Measurements from ENCODE around the gene SFXN4. TPM values are rescaled to one million over a fixed set of nuclear protein-coding genes. Genes with fewer than 3 reads are reported as not detected.

The SFXN4 gene
- total RNA-seq, 1 donor from 2014 or later, result 13.2 TPM

DNA sequence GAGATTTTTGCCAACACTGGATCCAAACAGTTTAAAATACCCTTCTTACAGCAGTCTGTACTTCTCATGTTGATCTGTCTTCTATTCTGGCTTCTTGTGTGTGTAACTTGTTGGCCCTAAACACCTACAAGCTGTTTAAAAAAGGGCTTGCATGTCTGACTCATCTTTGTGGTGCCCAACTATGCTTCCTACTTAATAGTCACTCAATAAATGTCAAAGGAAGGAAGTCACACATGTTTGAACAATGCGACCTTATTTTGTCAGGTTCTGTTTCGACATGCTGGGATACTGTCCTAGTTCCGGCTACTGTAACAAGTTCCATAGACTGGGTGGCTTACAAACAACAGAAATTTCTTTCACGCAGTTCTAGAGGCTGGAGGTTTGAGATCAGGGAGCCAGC is 32.4 kb upstream of the SFXN4 start:
- Mint-ChIP-seq H3K4me1 (peaks cover 10% of the 10 kb centered on the region), H3K36me3 (no peaks in the 10 kb centered on the region), H3K4me3 (no peak overlapping the region), H3K27ac (no peak overlapping the region), H3K9me3 (no peaks in the 10 kb centered on the region), H3K27me3 (ENCODE audit: insufficient read depth, low read depth) (peaks cover 8% of the 10 kb centered on the region)
- no peaks in the 10 kb centered on the region for H3K9me3 ChIP-seq (ENCODE audit: low read depth)
- DNase-seq (ENCODE audit: low spot score), result no peak
- no peak overlapping the region for H3K9ac ChIP-seq
- H2AFZ ChIP-seq (replicated peaks), result no peak overlapping the region
- no peak overlapping the region for H3K4me2 ChIP-seq
- no peak for TF ChIP-seq EZH2phosphoT487 (IDR thresholded peaks at IDR 0.05)
- TF ChIP-seq, protein P1, sequence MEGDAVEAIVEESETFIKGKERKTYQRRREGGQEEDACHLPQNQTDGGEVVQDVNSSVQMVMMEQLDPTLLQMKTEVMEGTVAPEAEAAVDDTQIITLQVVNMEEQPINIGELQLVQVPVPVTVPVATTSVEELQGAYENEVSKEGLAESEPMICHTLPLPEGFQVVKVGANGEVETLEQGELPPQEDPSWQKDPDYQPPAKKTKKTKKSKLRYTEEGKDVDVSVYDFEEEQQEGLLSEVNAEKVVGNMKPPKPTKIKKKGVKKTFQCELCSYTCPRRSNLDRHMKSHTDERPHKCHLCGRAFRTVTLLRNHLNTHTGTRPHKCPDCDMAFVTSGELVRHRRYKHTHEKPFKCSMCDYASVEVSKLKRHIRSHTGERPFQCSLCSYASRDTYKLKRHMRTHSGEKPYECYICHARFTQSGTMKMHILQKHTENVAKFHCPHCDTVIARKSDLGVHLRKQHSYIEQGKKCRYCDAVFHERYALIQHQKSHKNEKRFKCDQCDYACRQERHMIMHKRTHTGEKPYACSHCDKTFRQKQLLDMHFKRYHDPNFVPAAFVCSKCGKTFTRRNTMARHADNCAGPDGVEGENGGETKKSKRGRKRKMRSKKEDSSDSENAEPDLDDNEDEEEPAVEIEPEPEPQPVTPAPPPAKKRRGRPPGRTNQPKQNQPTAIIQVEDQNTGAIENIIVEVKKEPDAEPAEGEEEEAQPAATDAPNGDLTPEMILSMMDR (IDR thresholded peaks at IDR 0.05), result no peak
- no peak for TF ChIP-seq EZH2 (IDR thresholded peaks at IDR 0.05)
- H3K27ac ChIP-seq, result no peak overlapping the region
- peaks cover 5% of the 10 kb centered on the region for H3F3A ChIP-seq (ENCODE audit: low read depth)
- no peaks in the 10 kb centered on the region for H3K27me3 ChIP-seq
- H3K4me3 ChIP-seq, result no peak overlapping the region
- H3K36me3 ChIP-seq, result no peaks in the 10 kb centered on the region
- no peaks in the 10 kb centered on the region for H3K79me2 ChIP-seq (ENCODE audit: low read depth)
- no peaks in the 10 kb centered on the region for H4K20me1 ChIP-seq (ENCODE audit: low read depth)
- peaks cover 6% of the 10 kb centered on the region for H3K4me1 ChIP-seq

DNA sequence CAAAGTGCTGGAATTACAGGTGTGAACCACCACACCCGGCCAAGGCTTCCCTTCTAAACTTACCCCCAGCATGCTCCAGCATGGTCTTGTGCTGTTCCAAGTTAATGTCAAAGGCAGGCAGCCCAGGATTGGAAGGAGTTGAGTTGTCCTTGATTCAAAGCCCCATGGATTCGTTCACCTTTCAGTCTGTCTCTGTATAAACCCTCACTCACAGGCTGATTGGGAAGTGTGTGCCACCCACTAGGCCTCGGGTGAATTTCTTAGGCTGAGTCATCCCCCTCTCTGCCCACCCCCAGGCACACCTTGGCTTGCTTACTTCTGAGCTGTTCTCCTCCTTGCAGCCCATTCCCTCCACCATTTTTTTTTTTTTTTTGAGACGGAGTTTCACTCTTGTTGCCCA is 26.4 kb upstream of the SFXN4 start:
- H3K9me3 ChIP-seq (ENCODE audit: low read depth), result no peaks in the 10 kb centered on the region
- no peak for DNase-seq (ENCODE audit: low spot score)
- H3K4me3 ChIP-seq, result no peak overlapping the region
- no peaks in the 10 kb centered on the region for H3K36me3 ChIP-seq
- H3K79me2 ChIP-seq (ENCODE audit: low read depth), result no peaks in the 10 kb centered on the region
- no peak overlapping the region for H3K4me3 Mint-ChIP-seq
- no peaks in the 10 kb centered on the region for H4K20me1 ChIP-seq (ENCODE audit: low read depth)
- no peak overlapping the region for H3K27ac ChIP-seq
- H2AFZ ChIP-seq (replicated peaks), result no peak overlapping the region
- no peaks in the 10 kb centered on the region for H3K36me3 Mint-ChIP-seq
- H3K27me3 Mint-ChIP-seq (ENCODE audit: insufficient read depth, low read depth), result peaks cover 6% of the 10 kb centered on the region
- no peaks in the 10 kb centered on the region for H3K4me1 ChIP-seq
- H3K27me3 ChIP-seq, result no peaks in the 10 kb centered on the region
- H3K4me1 Mint-ChIP-seq, result peaks cover 6% of the 10 kb centered on the region
- H3F3A ChIP-seq (ENCODE audit: low read depth), result no peaks in the 10 kb centered on the region
- H3K27ac Mint-ChIP-seq, result no peak overlapping the region
- no peak overlapping the region for H3K4me2 ChIP-seq
- no peak for TF ChIP-seq EZH2 (IDR thresholded peaks at IDR 0.05)
- TF ChIP-seq, protein P1 (IDR thresholded peaks at IDR 0.05), result no peak
- no peak for TF ChIP-seq EZH2phosphoT487 (IDR thresholded peaks at IDR 0.05)
- no peaks in the 10 kb centered on the region for H3K9me3 Mint-ChIP-seq
- no peak overlapping the region for H3K9ac ChIP-seq

DNA sequence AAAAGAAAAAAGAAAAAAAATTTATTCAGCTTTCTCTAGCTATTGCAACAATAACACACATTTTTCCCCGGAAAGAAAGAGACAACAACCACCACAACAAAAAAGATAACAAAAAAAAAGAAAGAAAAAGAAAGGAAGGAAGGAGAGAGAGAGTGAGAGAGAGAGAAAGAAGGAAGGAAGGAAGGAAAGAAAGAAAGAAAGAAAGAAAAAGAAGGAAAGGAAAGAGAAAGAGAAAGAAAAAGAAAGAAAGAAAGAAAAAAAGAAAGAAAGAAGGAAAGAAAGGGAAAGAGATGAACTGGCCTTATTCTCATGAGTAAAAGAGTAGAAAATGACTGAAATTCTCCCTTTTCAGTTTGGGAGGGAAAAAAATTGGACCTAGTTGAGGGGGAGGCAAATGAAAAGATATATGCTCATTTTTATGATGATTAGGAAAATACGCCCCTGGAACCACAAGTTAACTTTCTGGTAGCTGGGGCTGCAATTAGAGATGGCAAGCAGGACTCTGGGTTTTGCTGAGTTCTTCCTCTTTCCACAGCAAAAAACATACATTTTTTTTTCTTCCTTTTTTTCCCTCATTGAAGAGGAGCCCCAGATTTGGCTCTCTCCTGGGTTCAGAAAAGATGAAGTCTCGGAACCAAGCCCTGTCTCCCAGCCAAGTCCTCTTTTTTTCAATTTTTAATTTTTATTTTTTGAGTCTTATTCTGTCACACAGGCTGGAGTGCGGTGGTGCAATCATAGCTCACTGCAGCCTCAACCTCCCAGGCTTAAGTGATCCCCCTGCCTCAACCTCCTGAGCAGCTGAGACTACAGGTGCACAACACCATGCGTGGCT is 25.7 kb upstream of the SFXN4 start:
- Histone ChIP-seq H3K79me2 (ENCODE audit: low read depth) (no peaks in the 10 kb centered on the region), H3K4me3 (no peak overlapping the region), H3F3A (ENCODE audit: low read depth) (no peaks in the 10 kb centered on the region), H2AFZ (replicated peaks) (no peak overlapping the region), H3K9ac (no peak overlapping the region), H3K27me3 (no peaks in the 10 kb centered on the region), H3K27ac (no peak overlapping the region), H3K9me3 (ENCODE audit: low read depth) (no peaks in the 10 kb centered on the region), H4K20me1 (ENCODE audit: low read depth) (no peaks in the 10 kb centered on the region), H3K4me1 (no peaks in the 10 kb centered on the region), H3K36me3 (no peaks in the 10 kb centered on the region), H3K4me2 (no peak overlapping the region)
- Mint-ChIP-seq H3K36me3 (no peaks in the 10 kb centered on the region), H3K4me1 (peaks cover 6% of the 10 kb centered on the region), H3K4me3 (no peak overlapping the region), H3K27ac (no peak overlapping the region), H3K27me3 (ENCODE audit: insufficient read depth, low read depth) (peaks cover 6% of the 10 kb centered on the region), H3K9me3 (no peaks in the 10 kb centered on the region)
- no peak for DNase-seq (ENCODE audit: low spot score)
- TF ChIP-seq EZH2 (IDR thresholded peaks at IDR 0.05), result no peak

DNA sequence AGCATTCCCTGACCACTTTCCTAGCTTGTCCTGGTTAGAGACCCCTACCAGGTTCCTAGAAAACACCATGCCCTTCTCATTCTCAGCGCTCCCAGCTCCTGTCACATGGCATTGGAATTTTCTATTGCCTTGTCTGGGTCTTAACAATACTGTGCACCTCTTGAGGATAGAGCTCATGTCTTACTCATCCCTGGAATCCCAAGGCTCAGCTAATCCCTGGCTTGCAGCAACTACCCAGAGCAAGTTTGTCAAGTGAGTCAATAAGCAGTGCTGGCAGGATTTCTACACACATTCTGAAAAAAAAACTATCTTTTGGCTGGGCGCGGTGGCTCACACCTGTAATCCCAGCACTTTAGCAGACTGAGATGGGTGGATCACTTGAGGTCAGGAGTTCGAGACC is 24.8 kb upstream of the SFXN4 start:
- no peaks in the 10 kb centered on the region for H3K27me3 ChIP-seq
- no peak overlapping the region for H3K4me3 ChIP-seq
- no peak overlapping the region for H2AFZ ChIP-seq (replicated peaks)
- no peaks in the 10 kb centered on the region for H3K9me3 Mint-ChIP-seq
- H3K36me3 ChIP-seq, result no peaks in the 10 kb centered on the region
- H3K4me1 ChIP-seq, result no peaks in the 10 kb centered on the region
- H3K27ac Mint-ChIP-seq, result no peak overlapping the region
- no peak overlapping the region for H3K9ac ChIP-seq
- H3K4me3 Mint-ChIP-seq, result no peak overlapping the region
- no peaks in the 10 kb centered on the region for H3F3A ChIP-seq (ENCODE audit: low read depth)
- H3K79me2 ChIP-seq (ENCODE audit: low read depth), result no peaks in the 10 kb centered on the region
- H3K36me3 Mint-ChIP-seq, result no peaks in the 10 kb centered on the region
- no peak overlapping the region for H3K4me2 ChIP-seq
- peaks cover 6% of the 10 kb centered on the region for H3K4me1 Mint-ChIP-seq
- no peak overlapping the region for H3K27ac ChIP-seq
- H3K9me3 ChIP-seq (ENCODE audit: low read depth), result no peaks in the 10 kb centered on the region
- TF ChIP-seq EZH2 (IDR thresholded peaks at IDR 0.05) (no peak), EZH2phosphoT487 (IDR thresholded peaks at IDR 0.05) (no peak)
- DNase-seq (ENCODE audit: low spot score), result peak; percentile 48
- peaks cover 6% of the 10 kb centered on the region for H3K27me3 Mint-ChIP-seq (ENCODE audit: insufficient read depth, low read depth)
- no peaks in the 10 kb centered on the region for H4K20me1 ChIP-seq (ENCODE audit: low read depth)
